NCI-H2227 (cell line): ENCODE results near the gene HOXA5.
A peak's percentile ranks its signal among the peaks of the same experiment; 100 is the strongest.

Experiments
- DNase-seq: peaks from one replicate; lab custom pipeline; 2025; ENCODE audit not compliant: unreplicated experiment; lab: John Stamatoyannopoulos, UW

The HOXA5 gene

DNA sequence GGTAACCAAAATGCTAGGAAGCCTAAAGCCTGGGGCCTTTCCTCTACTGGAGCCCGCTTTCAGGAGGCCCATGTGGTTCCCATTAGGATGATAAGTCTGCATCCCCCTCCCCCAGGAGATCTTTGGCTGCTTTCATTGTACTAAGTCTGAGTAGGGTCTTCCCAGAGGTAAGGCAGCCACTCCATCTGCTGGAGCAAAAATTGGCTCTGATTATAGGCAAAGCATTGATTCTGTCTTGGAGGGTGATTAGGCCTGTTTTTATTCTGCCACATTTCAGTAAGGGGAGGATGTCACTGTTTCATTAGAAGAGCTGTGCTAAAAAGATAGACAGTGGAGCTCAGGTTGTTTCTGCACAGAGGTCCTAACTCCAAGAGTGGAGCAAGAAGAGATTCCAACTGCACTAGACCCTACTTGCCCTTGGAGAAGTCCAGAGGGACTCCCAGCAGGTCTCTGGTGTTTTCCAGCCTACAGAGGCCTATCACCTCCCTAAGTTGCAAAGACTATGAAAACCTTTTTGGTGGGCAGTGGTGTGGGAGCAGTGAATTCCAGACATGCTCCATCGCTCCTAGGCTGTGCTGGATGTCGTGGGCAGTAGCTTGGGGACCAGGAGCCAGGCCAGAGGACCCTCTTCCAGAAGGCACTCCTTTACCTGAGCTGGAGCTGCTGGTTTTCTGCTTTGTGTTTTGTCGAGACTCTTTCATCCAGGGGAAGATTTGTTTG, 33.9 kb downstream of the HOXA5 start:
- DNase-seq, result no peak

DNA sequence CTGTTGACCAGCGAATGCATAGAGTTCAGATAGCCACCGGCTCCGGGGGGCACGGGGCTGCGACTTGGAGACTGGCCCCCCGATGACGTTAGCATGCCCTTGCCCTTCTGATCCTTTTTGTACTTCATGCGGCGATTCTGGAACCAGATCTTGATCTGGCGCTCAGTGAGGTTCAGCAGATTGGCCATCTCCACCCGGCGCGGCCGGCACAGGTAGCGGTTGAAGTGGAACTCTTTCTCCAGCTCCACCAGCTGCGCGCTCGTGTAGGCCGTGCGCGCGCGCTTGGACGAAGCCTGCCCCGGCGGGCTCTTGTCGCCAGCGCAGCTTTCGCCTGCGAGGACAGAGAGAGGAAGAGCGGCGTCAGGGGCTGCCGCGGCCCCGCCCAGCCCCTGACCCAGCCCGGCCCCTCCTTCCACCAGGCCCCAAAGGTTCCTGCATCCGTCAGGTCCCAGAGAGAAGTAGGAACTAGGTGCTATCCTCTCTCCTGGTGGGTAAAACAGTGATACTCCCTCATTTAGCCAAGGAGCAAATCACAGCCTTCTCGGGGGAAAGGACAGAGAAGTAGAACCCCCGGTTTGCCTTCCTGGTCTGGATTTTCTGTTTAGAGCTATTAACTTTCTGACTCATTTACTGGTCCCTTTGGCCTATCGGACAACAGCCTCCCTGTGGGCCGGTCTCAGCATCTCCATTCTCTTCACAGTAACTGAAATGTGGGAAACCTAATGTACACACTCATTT, 34.9 kb downstream of the HOXA5 start:
- no peak for DNase-seq

GRCh38 chr7:27107391-27108381, 35.8 kb downstream of the HOXA5 start:
- DNase-seq, result no peak

DNA sequence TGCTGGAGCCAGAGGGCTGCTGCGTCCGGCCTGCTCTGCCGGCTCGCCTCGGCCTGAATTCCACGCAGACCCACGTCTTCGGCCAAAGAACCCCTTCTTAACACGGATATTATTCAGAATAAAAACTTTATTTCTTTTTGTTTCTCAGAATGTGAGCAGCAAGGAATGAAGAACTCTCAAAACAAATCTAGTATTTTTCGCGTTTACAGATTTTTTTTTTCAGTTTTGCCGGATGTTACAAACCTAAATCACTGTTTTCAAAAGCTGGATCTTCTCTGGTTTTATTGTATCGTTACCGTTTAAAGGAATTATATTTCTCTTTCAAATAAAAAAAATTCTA, 36.6 kb downstream of the HOXA5 start:
- DNase-seq, result no peak

DNA sequence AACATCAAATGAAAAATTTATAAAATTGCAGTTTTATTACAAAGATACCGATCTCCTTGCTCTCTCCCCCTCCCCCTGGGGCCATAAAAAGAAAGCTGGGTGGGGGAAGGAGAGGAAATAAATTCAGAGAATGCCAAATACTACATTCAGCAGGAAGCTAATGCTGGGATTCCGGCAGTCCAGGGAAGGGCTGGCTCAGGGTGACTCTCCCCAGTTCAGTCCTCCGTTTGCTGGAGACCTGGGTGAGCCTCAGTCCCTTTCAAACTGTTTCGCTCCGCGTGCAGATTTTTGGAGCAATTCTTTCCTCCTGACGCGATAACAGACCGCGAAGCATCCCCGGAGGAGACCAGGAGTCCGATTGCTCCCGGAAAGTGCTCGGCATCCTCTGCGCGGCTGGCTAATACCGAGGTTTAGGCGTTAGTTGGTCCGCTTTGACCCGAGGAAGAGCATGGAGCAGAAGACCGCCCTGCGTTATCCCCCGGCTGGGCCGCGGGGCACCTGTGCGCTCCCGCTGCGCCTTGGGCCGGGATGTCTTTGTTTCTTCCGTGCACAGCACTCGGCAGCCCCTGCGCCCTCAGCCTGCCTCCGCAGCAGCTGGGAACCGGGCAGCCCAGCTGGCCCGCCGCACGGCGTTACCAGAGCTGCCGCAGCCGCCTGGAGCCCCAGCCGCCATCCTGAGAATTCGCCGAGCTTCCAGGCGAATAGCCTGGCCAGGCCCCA, 37.1 kb downstream of the HOXA5 start:
- DNase-seq, result peak; percentile 16

GRCh38 chr7:27105301-27106031, 38.0 kb downstream of the HOXA5 start:
- DNase-seq, result no peak

- DNase-seq, result no peak
Measured at GRCh38 chr7:27104341-27105058, 39.0 kb downstream of the HOXA5 start.

DNA sequence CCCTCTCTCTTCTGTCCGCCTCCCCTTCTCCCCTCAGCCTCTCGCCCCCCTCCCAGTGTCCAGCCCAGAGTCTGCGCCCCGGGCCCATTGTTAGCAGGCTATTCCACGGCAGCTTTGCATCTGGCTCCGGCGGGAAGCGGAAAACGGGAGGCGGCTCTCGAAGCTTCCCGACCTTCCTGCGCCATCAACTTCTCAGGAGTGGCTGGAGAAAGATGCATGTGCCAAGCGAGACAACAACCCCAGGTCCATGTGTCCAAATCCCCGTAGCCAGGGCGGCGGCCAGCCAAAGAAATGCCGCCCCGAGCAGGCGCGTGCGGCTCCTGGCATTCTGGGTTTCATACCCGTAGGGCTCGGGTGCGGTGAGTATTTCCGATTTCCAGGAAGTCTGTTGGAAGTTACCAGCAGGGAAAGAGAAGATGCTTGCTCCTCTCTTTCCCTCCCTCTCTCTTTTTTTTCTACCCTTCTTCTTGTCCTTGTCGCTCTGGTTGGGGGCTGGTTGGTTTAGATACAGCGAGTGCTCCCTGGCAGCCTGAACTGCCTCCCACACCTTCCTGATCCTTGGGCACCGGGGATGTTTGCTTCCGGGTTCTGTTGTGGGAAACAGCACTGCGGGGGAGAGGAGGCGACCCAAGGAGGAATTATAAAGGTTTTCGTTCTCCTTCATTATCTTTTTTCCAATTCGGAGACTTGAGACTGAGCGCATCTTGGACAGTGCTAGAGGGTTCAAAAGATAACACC, 39.8 kb downstream of the HOXA5 start:
- no peak for DNase-seq

GRCh38 chr7:27102581-27103442, 40.7 kb downstream of the HOXA5 start, which contains the start of gene HOXA2:
Gene HOXA2, minus strand, starts transcription at chr7:27102683. Its CDS starts 183 bp downstream, at chr7:27102500.
- no peak for DNase-seq

- DNase-seq, result no peak
Measured at GRCh38 chr7:27101957-27102580, 41.4 kb downstream of the HOXA5 start.

GRCh38 chr7:27101171-27101956, 42.1 kb downstream of the HOXA5 start:
- DNase-seq, result no peak

- no peak for DNase-seq
Measured at GRCh38 chr7:27100694-27101170, 42.7 kb downstream of the HOXA5 start.

DNA sequence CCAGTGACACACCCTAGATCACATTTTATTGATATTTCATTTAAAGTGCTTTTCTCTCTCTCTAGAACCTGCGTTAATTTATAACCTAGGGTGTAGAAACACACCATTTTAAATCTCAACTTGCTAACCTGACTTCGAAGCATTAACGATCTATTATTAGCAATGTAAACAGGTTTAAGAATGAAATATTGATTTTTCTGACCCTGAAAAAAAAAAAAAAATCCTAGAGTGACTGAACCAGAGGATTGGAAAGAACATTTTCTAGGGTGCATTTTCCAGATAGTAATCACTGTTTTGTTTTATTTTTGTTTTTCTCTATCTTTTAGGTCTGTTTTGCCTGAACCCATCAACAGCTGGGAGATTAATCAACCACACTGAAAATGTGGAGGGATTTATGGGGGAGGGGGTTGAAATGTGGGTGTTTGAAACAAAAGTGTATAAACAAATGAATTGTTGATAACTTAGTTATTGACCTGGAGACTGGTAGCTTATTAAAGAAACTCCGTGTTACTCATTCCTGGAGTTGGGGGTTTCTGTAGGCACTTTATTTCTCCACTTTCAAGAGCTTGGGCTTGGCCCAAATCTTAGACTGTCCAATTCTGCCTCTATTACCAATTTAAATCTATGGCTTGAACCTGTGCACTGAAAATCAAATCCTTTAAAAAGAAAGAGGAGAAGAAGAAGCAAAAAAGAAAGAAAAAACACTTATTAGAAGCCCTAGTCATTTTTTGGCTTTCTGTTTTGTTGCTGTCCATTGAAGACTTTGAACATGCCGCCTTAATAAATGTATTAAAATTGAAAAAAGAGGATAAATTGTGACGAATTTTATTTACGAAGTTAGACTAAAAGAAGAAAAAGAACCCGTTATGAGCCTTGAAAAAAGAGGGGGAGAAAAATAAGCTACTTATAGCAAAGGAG, 43.8 kb downstream of the HOXA5 start:
- DNase-seq, result no peak

DNA sequence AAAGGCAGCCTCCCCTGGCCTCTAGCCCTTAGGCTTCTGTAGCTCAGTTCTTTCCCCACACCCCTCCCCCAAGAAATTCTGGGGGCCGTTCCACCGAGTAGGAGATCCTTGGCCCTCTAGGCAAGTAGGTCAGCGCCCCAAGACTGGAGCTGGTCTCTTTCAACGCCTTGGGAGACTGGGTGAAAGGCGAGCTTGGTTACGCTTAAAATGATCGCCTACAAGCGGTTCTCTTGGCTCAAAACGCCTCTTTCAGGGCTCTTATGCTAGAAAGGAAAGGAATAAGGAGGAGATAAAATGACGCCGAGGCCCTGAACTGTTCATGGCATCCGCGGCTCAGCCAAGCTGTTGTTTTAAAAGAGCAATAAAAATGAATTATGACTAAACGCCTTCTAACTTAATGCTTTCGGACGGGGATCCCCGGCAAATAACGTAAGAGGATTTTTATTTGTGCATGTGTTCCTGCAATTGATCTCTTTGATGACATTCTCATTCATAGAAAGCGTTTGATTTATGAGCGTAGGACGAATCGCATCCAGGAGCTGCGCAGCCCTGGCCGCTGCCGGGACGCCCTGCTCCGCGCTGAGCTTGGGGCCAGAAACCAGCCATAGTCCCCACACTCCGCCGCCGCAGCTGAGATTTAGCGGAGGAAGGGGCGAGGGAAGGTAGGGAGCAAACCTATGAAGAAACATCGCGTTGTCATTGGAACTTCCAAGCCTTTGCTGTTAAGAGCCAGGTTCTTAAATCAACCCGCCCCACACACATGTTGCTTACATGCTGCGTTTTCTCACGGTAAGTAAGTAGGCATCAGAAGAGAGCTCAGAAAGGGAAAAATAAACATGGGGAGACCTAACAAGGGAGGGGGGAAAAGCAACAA, 44.7 kb downstream of the HOXA5 start:
- DNase-seq, result no peak
